ENCODE results near the gene HDHD3.

DNA sequence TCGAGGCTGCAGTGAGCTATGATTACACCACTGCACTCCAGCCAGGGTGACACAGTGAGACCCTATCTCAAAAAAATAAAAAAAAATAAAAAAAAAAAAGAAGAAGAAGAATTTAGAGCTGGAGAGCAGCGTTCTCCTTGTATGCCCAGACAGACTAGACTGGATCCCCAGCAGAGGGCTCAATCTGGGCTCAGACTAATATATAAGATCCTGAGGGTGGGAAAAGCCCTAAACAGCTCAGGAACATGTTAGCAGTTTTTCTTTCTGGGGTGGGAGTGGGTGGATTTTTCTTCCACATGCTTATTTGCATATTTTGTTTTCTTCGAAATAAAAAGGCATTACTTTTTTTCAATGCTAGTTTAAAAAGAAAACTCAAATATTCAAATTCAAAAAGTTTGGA lies 28.3 kb downstream of the HDHD3 start:
- TF ChIP-seq POLR2AphosphoS5 (IDR thresholded peaks at IDR 0.05; ENCODE audit: low read depth) (no peak), CTCF (IDR thresholded peaks at IDR 0.05; ENCODE audit: insufficient read depth, low read length) (no peak), GABPA (IDR thresholded peaks at IDR 0.05; ENCODE audit: low read depth) (no peak)
